Heart right ventricle (tissue), 16 donors: Measurements from ENCODE around the gene SHROOM3. TPM values are rescaled to one million over a fixed set of nuclear protein-coding genes. Genes with fewer than 3 reads are reported as not detected.
"Not testable (repeated sequence)": the region's sequence is repeated elsewhere in the genome, so short reads cannot be mapped to it uniquely, and the experiment has no call there.

Experiments
- ATAC-seq, 8 donors: fragments of 200-7000 bp; cut with Tn5 transposase; one replicate each; pipeline ENCODE4 v1.9.1; 2020; ENCODE audit warnings: mild to moderate bottlenecking in 8 of 8, moderate library complexity in 8 of 8, moderate number of reproducible peaks in 1 of 8
- DNase-seq, 2 donors: peaks; one replicate each; pipeline ENCODE4 v3.0.0-alpha.2; 2020
- H3K27ac ChIP-seq, 10 donors: fragments of 200-600 bp; sonication (generic) in 2 of 10; one replicate each; pipeline versions ENCODE4 v1.5.0 to v1.8.0; 2020 to 2022; ENCODE audit warnings: mild to moderate bottlenecking in 3 of 10
- H3K27me3 ChIP-seq, 7 donors: fragments of 200-600 bp; one replicate each; pipeline ENCODE4 v1.8.0; 2021 to 2022; ENCODE audit warnings: mild to moderate bottlenecking in 2 of 7
- H3K36me3 ChIP-seq, 9 donors: fragments of 200-600 bp; sonication (generic) in 1 of 9; one replicate each; pipeline versions ENCODE4 v1.5.0 to v1.8.0; 2020 to 2022; ENCODE audit warnings: mild to moderate bottlenecking in 2 of 9
- H3K4me1 ChIP-seq, 9 donors: fragments of 200-600 bp; sonication (generic) in 1 of 9; one replicate each; pipeline versions ENCODE4 v1.5.0 to v1.8.0; 2020 to 2022; ENCODE audit warnings: mild to moderate bottlenecking in 4 of 9
- H3K4me3 ChIP-seq, 10 donors: fragments of 200-600 bp; sonication (generic) in 2 of 10; one replicate each; pipeline versions ENCODE4 v1.5.0 to v1.8.0; 2020 to 2022; ENCODE audit warnings: mild to moderate bottlenecking in 7 of 10, moderate library complexity in 2 of 10
- H3K9me3 ChIP-seq, 11 donors: fragments of 200-600 bp in 10 of 11; sonication (generic) in 2 of 11; one replicate each; pipeline versions ENCODE4 v1.5.0 to v1.8.0; 2013 to 2022; ENCODE audit warnings: mild to moderate bottlenecking in 2 of 11, control low read depth in 1 of 11, moderate library complexity in 1 of 11
- CTCF ChIP-seq, 9 donors: fragments of 200-600 bp; sonication (generic) in 2 of 9; IDR thresholded peaks; one replicate each; pipeline versions ENCODE4 v1.5.0 to v1.8.0; 2021 to 2022; ENCODE audit warnings: antibody characterized with exemption in 9 of 9, mild to moderate bottlenecking in 5 of 9, moderate library complexity in 1 of 9
- WGBS, 2 donors: extraction: QIAGEN DNeasy Blood & Tissue Kit; methylation state at CpG; one replicate each; pipeline ENCODE4 v1.1.7; 2013; ENCODE audit warnings: inconsistent platforms in 1 of 2; 5-methylcytosine and 5-hydroxymethylcytosine counted together
- intact Hi-C, 10 donors: fragments of 100-400 bp; cut with DNase I; formaldehyde crosslinking; loops; one replicate each; pipeline versions ENCODE4 v1.11.1 to v1.14.2; 2022
- polyA plus RNA-seq, 2 donors: library from polyadenylated mRNA; stranded (reverse); fragments of 200-250 nt; gene quantifications; one replicate each; pipeline ENCODE4 v1.2.3, GENCODE V29; 2013
- total RNA-seq, 10 donors: library from RNA; stranded (reverse); fragmentation: NEBNext Ultra II Directional in 3 of 10; extraction: Animal tissue kit (Norgen Biotek cat#: 25700) in 3 of 10; gene quantifications; one replicate each; pipeline versions ENCODE4 v1.2.1 to v1.2.4, GENCODE V29; 2021 to 2023
- donor health status: Arrhythmogenic right ventricular cardiomyopathy.
- donor health status: ischemic (EF 13 %, LVEDD 7.1; RV severe dilation, severe dysfunction).
- donor health status: healthy with polysubstance abuse.
- donor health status: DM: no; HTN: yes; CAD: no.
- donor health status: DM: no; HTN: no; CAD: no.
- donor health status: ischemic (EF 25% LVEDD 6.9; RV normal size, moderate dysfunction).
- donor health status: ischemic (EF 25% LVEDD 5.7; RV mildly dilated, moderate dysfunction).
- donor health status: healthy.
- donor health status: DM: yes; HTN: yes; CAD: no.
- donor health status: Ischemic cardiomyopathy.
- donor health status: ischemic (EF 35%, LVEDD 5.7; RV mildly dilated, moderate dysfunction).
- donor health status: nonischemic (EF 11% LVEDD 7.7; RV severe dilation, severe dysfunction).
- donor health status: DM: yes; HTN: yes; CAD: no.
- donor health status: PGD.
- donor health status: ischemic (EF 29% LVEDD 5.4; RV normal size, mild dysfunction).
- donor health status: nonischemic (EF 23%, LVEDD 6.1; RV moderate dilation, normal function).

SHROOM3 gene
- total and polyA plus RNA-seq, 12 donors = 1.7 to 33.3 (median 15.9) TPM

- WGBS, 2 donors = 79 to 83% methylated on average over 2 of the region's 2 CpGs
- H3K27me3 ChIP-seq = no peaks in the 10 kb centered on the region
- H3K4me1 ChIP-seq = peaks cover 0 to 32% (median 5%) of the 10 kb centered on the region in 9 donors
- no peak overlapping the region for H3K4me3 ChIP-seq
- no peaks in the 10 kb centered on the region for H3K9me3 ChIP-seq
- no peak overlapping the region for H3K27ac ChIP-seq
- no peaks in the 10 kb centered on the region for H3K36me3 ChIP-seq
- TF ChIP-seq CTCF (IDR thresholded peaks at IDR 0.05) = no peak
- intact Hi-C loops = no loop called here
- DNase-seq (no peak), ATAC-seq (no peak)
Observed at GRCh38 chr4:76720121-76720520, 285.1 kb downstream of the SHROOM3 start.

GRCh38 chr4:76722146-76722545 lies 287.1 kb downstream of the SHROOM3 start:
- H3K36me3 ChIP-seq, DNase-seq, H3K27me3 ChIP-seq, intact Hi-C loops, H3K9me3 ChIP-seq, H3K4me3 ChIP-seq, H3K27ac ChIP-seq, ATAC-seq: not testable (repeated sequence)
- H3K4me1 ChIP-seq = peaks cover 0 to 29% (median 5%) of the 10 kb centered on the region in 9 donors
- WGBS, 2 donors = 95 to 99% methylated on average over 2 of the region's 2 CpGs

DNA sequence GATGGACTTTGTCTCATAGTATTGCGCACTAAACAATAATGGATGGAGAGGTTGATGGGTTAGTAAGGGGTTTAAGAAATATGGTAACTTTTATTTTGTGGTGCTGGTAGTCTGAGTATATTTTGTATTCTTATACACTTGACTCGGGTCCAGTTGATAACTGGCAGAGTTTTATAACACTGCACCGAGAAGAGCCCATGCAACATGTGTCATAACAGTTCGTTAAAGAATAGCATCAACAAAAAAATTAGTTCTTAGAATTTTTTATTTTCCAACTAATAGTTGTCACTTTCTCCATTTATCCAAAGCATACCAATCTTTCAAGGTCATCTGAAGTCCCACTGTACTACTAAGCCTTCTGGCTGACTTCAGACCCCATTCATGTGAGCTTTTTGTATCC lies 287.8 kb downstream of the SHROOM3 start:
- DNase-seq (no peak), ATAC-seq (no peak)
- intact Hi-C loops = no loop called here
- Histone ChIP-seq H3K4me1 (peaks cover 0 to 29% (median 5%) of the 10 kb centered on the region in 9 donors), H3K9me3 (no peaks in the 10 kb centered on the region), H3K27me3 (no peaks in the 10 kb centered on the region), H3K27ac (peak overlapping the region in 1 of 10 donors; percentile 37), H3K36me3 (no peaks in the 10 kb centered on the region), H3K4me3 (no peak overlapping the region)
- TF ChIP-seq CTCF (IDR thresholded peaks at IDR 0.05) = no peak
- 75 to 82% methylated on average over 4 of the region's 4 CpGs for WGBS, 2 donors

DNA sequence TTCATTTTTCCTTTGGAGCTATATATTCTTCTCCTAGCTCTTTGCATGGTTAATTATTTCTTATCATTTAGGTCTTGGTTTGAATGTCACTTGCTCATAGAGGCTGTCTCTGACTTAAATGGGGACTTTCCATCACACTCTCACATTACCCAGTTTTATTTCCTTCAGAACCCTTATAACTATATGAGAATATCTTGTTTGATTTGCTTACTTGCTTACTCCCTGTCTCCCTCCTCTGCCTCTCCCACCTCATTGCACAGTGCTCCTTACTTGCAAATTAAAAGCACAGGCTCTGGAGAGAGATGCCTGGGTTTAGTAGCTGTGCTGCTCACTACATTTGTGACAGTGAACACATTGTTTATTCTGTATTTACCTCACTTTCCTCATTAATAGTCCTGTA lies 288.3 kb downstream of the SHROOM3 start:
- peak in 1 of 9 donors; percentile 16 for TF ChIP-seq CTCF (IDR thresholded peaks at IDR 0.05)
- intact Hi-C loops = no loop called here
- ATAC-seq (peak in 3 of 8 donors; percentile 29 to 49 (median 49)), DNase-seq (no peak)
- Histone ChIP-seq H3K36me3 (no peaks in the 10 kb centered on the region), H3K27ac (peak overlapping the region in 1 of 10 donors; percentile 37), H3K27me3 (no peaks in the 10 kb centered on the region), H3K4me3 (no peak overlapping the region), H3K4me1 (peaks cover 0 to 29% (median 5%) of the 10 kb centered on the region in 9 donors), H3K9me3 (no peaks in the 10 kb centered on the region)

- no peak for DNase-seq
Observed at GRCh38 chr4:76723924-76724323, 288.9 kb downstream of the SHROOM3 start.

More at GRCh38 chr4:76723924-76724323, 288.9 kb downstream of the SHROOM3 start:
- H3K27ac ChIP-seq = peak overlapping the region in 1 of 10 donors; percentile 37
- H3K9me3 ChIP-seq = no peaks in the 10 kb centered on the region
- no peaks in the 10 kb centered on the region for H3K36me3 ChIP-seq
- 61 to 68% methylated on average over 2 of the region's 2 CpGs for WGBS, 2 donors
- no peak overlapping the region for H3K4me3 ChIP-seq
- no peak for TF ChIP-seq CTCF (IDR thresholded peaks at IDR 0.05)
- peak in 5 of 8 donors; percentile 46 to 84 (median 62) for ATAC-seq
- H3K4me1 ChIP-seq = peaks cover 0 to 29% (median 5%) of the 10 kb centered on the region in 9 donors
- no peaks in the 10 kb centered on the region for H3K27me3 ChIP-seq
- intact Hi-C loops = no loop called here
